Ramos (cell line): ENCODE measurements around the gene CADM1.

Experiments used
- in situ Hi-C: fragments of 300-500 bp; cut with MboI; formaldehyde crosslinking; loops from one replicate; pipeline ENCODE4 v1.14.3; 2022; ENCODE audit warnings: low sequenced_read_pairs; ENCODE audit not compliant: unreplicated experiment

The CADM1 gene

GRCh38 chr11:115364896-115365295 is 139.3 kb downstream of the CADM1 start:
- in situ Hi-C loops: no loop called here

- in situ Hi-C loops: no loop called here
Measured at GRCh38 chr11:115363921-115364320, 140.3 kb downstream of the CADM1 start.

- in situ Hi-C loops: no loop called here
Measured at GRCh38 chr11:115363426-115363825, 140.8 kb downstream of the CADM1 start.

GRCh38 chr11:115362997-115363396 is 141.2 kb downstream of the CADM1 start:
- in situ Hi-C loops: no loop called here

GRCh38 chr11:115361025-115361424 is 143.2 kb downstream of the CADM1 start:
- in situ Hi-C loops: no loop called here

- in situ Hi-C loops: no loop called here
Measured at GRCh38 chr11:115360186-115360824, 143.9 kb downstream of the CADM1 start.

- in situ Hi-C loops: no loop called here
Measured at GRCh38 chr11:115357066-115357465, 147.1 kb downstream of the CADM1 start.

GRCh38 chr11:115352805-115353485 is 151.3 kb downstream of the CADM1 start:
- in situ Hi-C loops: no loop called here

GRCh38 chr11:115349335-115350017 is 154.7 kb downstream of the CADM1 start:
- in situ Hi-C loops: loop anchor here (25.0 kb wide), 2 partner anchors 562 to 938 kb away; no protein-coding TSS in a partner anchor

GRCh38 chr11:115348416-115348815 is 155.8 kb downstream of the CADM1 start:
- in situ Hi-C loops: loop anchor here (25.0 kb wide), 2 partner anchors 561 to 939 kb away; no protein-coding TSS in a partner anchor

- in situ Hi-C loops: loop anchor here (25.0 kb wide), 2 partner anchors 560 to 940 kb away; no protein-coding TSS in a partner anchor
Measured at GRCh38 chr11:115347106-115347505, 157.1 kb downstream of the CADM1 start.

GRCh38 chr11:115345840-115346239 is 158.4 kb downstream of the CADM1 start:
- in situ Hi-C loops: loop anchor here (25.0 kb wide), 2 partner anchors 559 to 941 kb away; no protein-coding TSS in a partner anchor

- in situ Hi-C loops: loop anchor here (25.0 kb wide), 2 partner anchors 558 to 942 kb away; no protein-coding TSS in a partner anchor
Measured at GRCh38 chr11:115345361-115345760, 158.9 kb downstream of the CADM1 start.

GRCh38 chr11:115344846-115345245 is 159.4 kb downstream of the CADM1 start:
- in situ Hi-C loops: loop anchor here (25.0 kb wide), 2 partner anchors 558 to 942 kb away; no protein-coding TSS in a partner anchor

- in situ Hi-C loops: loop anchor here (25.0 kb wide), 2 partner anchors 555 to 945 kb away; no protein-coding TSS in a partner anchor
Measured at GRCh38 chr11:115342142-115342541, 162.1 kb downstream of the CADM1 start.

- in situ Hi-C loops: loop anchor here (25.0 kb wide), 2 partner anchors 554 to 946 kb away; no protein-coding TSS in a partner anchor
Measured at GRCh38 chr11:115340874-115341273, 163.3 kb downstream of the CADM1 start.

- in situ Hi-C loops: loop anchor here (10.0 to 25.0 kb wide), 3 partner anchors 156 to 949 kb away; no protein-coding TSS in a partner anchor
Measured at GRCh38 chr11:115338476-115338875, 165.7 kb downstream of the CADM1 start.

- in situ Hi-C loops: loop anchor here (10.0 to 25.0 kb wide), 3 partner anchors 160 to 952 kb away; no protein-coding TSS in a partner anchor
Measured at GRCh38 chr11:115334932-115335788, 169.1 kb downstream of the CADM1 start.

GRCh38 chr11:115333949-115334348 is 170.3 kb downstream of the CADM1 start:
- in situ Hi-C loops: loop anchor here (10.0 to 25.0 kb wide), 3 partner anchors 161 to 953 kb away; no protein-coding TSS in a partner anchor
